ACC112 (cell line): ENCODE data around the gene UGT3A1.

Experiments used
- H2AFZ ChIP-seq: fragments of 200-600 bp; sonication (generic); one replicate; pipeline ENCODE4 v1.6.0; 2017; ENCODE audit warnings: antibody characterized with exemption, low read length; ENCODE audit not compliant: unreplicated experiment
- H3K27ac ChIP-seq: fragments of 200-600 bp; sonication (generic); 2 replicates; pipeline ENCODE4 v1.5.1; 2014; ENCODE audit warnings: low read depth, mild to moderate bottlenecking, antibody characterized with exemption, low read length, moderate library complexity
- H3K27me3 ChIP-seq: fragments of 200-600 bp; sonication (generic); 2 replicates; pipeline ENCODE4 v1.6.1; 2014; ENCODE audit warnings: mild to moderate bottlenecking, antibody characterized with exemption, low read length, moderate library complexity, mixed read lengths; ENCODE audit not compliant: insufficient read depth
- H3K36me3 ChIP-seq: fragments of 200-600 bp; sonication (generic); 2 replicates; pipeline ENCODE4 v1.6.1; 2016; ENCODE audit warnings: mild to moderate bottlenecking, antibody characterized with exemption, low read length, moderate library complexity, mixed read lengths; ENCODE audit not compliant: insufficient read depth
- H3K4me1 ChIP-seq: fragments of 200-600 bp; sonication (generic); one replicate; pipeline ENCODE4 v1.6.1; 2016; ENCODE audit warnings: low read length, mixed read lengths; ENCODE audit not compliant: insufficient read depth, unreplicated experiment, control insufficient read depth
- H3K4me3 ChIP-seq: fragments of 200-600 bp; sonication (generic); 2 replicates; pipeline ENCODE4 v1.5.1; 2014; ENCODE audit warnings: mild to moderate bottlenecking, low read depth, low read length
- H3K79me2 ChIP-seq: fragments of 200-600 bp; sonication (generic); one replicate; pipeline ENCODE4 v1.6.0; 2016; ENCODE audit warnings: low read length; ENCODE audit not compliant: control insufficient read depth, unreplicated experiment, insufficient read depth

UGT3A1 gene

DNA sequence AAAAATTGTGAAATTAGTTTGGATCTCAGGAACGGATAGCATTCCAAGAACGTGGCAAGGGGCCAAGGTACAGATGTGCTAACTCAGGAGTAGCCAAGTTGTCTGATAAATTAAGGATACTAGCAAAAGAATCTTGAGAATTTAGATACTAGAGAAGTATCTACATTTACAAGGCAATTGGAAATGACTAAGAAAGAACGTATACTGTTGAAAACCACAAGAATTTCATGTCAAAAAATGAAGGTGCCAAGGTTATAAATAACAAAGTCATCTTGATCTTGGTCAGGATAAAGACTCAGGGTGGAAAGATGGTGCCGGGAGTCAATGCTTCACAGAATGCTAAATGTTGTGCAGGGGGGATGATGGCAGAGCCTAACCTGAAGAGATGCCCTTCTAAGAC lies 72.0 kb downstream of the UGT3A1 start:
- peak overlapping the region; percentile 51 for H3K27ac ChIP-seq
- no peaks in the 10 kb centered on the region for H3K79me2 ChIP-seq
- H3K4me1 ChIP-seq: peaks cover 29% of the 10 kb centered on the region
- H3K4me3 ChIP-seq: no peak overlapping the region
- H3K27me3 ChIP-seq: no peaks in the 10 kb centered on the region
- H2AFZ ChIP-seq: no peak overlapping the region
- H3K36me3 ChIP-seq: no peaks in the 10 kb centered on the region

DNA sequence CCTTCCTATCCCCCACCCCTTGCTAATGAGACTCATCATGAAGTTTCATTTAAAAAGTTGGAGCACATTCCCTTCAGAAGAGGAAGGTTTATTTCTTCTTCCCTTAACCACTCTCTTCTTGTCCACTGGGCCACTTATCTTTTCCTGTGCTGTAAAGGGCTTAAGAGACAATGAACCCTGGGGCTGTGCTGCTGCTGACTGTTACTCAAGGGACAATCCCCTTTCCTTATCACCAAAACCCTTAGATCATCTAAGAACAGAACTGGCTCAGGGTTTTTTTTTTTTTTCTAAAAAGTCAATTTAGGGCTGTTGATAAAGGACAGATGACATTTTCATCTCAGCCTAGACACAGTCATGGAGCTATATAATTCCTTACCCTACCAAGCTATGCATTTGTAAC lies 82.4 kb downstream of the UGT3A1 start:
- H3K4me1 ChIP-seq: no peaks in the 10 kb centered on the region
- no peak overlapping the region for H3K4me3 ChIP-seq
- no peaks in the 10 kb centered on the region for H3K79me2 ChIP-seq
- H3K36me3 ChIP-seq: no peaks in the 10 kb centered on the region
- no peak overlapping the region for H3K27ac ChIP-seq
- no peaks in the 10 kb centered on the region for H3K27me3 ChIP-seq
- no peak overlapping the region for H2AFZ ChIP-seq

GRCh38 chr5:35908228-35908627 lies 83.0 kb downstream of the UGT3A1 start:
- H3K4me1 ChIP-seq: no peaks in the 10 kb centered on the region

GRCh38 chr5:35904443-35905132 lies 86.6 kb downstream of the UGT3A1 start:
- Histone ChIP-seq H3K4me3 (no peak overlapping the region), H3K4me1 (peaks cover 10% of the 10 kb centered on the region)

More at GRCh38 chr5:35908228-35908627, 83.0 kb downstream of the UGT3A1 start:
- Histone ChIP-seq H3K27ac (no peak overlapping the region), H3K36me3 (no peaks in the 10 kb centered on the region), H3K79me2 (no peaks in the 10 kb centered on the region), H2AFZ (no peak overlapping the region), H3K27me3 (no peaks in the 10 kb centered on the region), H3K4me3 (no peak overlapping the region)

DNA sequence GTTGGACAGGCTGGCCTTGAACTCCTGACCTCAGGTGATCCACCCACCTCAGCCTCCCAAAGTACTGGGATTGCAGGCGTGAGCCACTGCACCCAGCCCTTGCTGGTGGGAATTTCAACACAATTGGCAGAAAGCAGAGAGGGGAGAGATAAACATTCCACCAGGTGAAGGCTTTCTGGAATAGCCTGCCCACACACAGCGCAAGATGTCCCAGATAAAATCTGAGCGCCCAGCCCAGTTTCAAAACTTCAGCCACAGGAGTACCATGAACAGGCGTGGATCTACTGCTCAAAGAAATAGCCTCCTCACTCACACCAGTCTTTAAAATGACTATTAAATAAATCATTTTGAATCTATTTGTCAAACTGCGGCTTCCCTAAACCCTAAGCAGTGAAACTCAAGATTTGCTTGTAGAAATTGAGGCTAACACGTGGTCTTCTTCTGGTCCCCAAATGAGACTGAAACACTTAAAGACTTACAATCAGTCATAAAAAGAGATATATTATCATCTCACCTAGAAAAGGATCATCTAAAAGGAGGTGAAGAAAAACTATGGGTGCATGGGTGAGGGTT lies 87.5 kb downstream of the UGT3A1 start:
- H3K4me1 ChIP-seq: peaks cover 19% of the 10 kb centered on the region
- no peaks in the 10 kb centered on the region for H3K36me3 ChIP-seq
- H3K27me3 ChIP-seq: no peaks in the 10 kb centered on the region
- H3K27ac ChIP-seq: no peak overlapping the region
- H3K79me2 ChIP-seq: no peaks in the 10 kb centered on the region
- H3K4me3 ChIP-seq: no peak overlapping the region
- H2AFZ ChIP-seq: no peak overlapping the region

More at GRCh38 chr5:35904443-35905132, 86.6 kb downstream of the UGT3A1 start:
- Histone ChIP-seq H3K79me2 (no peaks in the 10 kb centered on the region), H3K27ac (no peak overlapping the region), H2AFZ (no peak overlapping the region), H3K36me3 (no peaks in the 10 kb centered on the region), H3K27me3 (no peaks in the 10 kb centered on the region)

DNA sequence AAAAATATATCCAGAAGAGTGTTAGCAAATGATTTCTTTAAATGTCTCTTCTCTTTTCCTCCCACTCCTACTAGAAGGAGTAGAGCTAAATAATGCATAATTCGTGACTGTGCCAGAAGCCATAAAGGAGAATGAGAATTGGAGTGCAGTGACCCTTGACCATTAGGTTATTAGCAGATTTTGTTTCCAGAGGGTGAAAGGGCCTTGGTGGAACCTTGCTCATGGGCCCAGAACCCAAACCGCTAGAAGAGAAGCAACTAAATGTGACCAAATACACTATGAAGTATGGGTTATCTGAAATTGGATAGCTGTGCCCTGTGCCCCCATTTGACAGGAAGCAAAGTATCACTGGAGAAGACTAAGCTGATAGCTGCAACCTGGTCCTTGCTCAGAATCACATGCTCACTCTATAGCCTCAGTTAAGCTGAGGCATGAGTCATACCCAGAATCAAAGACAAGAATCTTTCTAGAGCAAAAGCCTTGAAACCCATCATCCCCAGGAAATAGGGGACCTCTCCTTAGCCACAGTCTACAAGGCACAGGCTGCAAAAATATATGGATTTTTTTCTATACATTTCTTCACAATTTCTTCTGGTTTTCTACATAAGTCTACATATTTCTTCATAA lies 89.0 kb downstream of the UGT3A1 start:
- no peak overlapping the region for H3K4me3 ChIP-seq
- peaks cover 19% of the 10 kb centered on the region for H3K4me1 ChIP-seq
- H3K79me2 ChIP-seq: no peaks in the 10 kb centered on the region
- H3K27ac ChIP-seq: no peak overlapping the region
- no peak overlapping the region for H2AFZ ChIP-seq
- no peaks in the 10 kb centered on the region for H3K27me3 ChIP-seq
- H3K36me3 ChIP-seq: no peaks in the 10 kb centered on the region
